Stimulated activated naive CD4-positive, alpha-beta T cell treated with Interleukin-2 at 50 U/mL for 16 hours (primary cell): ENCODE measurements around the gene AURKAIP1.
A peak's percentile ranks its signal among the peaks of the same experiment; 100 is the strongest.

Source experiments
- DNase-seq: peaks from one replicate; lab custom pipeline; 2025; lab: John Stamatoyannopoulos, UW

Gene AURKAIP1

GRCh38 chr1:1333551-1334241, 41.3 kb downstream of the AURKAIP1 start:
- DNase-seq: no peak

DNA sequence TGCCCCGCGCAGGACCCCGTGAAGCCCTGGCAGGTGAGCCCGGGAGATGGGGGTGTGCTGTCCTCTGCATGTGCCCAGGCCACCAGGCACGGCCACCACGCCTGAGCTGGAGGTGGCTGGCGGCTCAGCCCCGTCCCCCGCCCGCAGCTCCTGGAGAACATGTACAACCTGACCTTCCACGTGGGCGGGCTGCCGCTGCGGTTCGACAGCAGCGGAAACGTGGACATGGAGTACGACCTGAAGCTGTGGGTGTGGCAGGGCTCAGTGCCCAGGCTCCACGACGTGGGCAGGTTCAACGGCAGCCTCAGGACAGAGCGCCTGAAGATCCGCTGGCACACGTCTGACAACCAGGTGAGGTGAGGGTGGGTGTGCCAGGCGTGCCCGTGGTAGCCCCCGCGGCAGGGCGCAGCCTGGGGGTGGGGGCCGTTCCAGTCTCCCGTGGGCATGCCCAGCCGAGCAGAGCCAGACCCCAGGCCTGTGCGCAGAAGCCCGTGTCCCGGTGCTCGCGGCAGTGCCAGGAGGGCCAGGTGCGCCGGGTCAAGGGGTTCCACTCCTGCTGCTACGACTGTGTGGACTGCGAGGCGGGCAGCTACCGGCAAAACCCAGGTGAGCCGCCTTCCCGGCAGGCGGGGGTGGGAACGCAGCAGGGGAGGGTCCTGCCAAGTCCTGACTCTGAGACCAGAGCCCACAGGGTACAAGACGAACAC, 42.1 kb downstream of the AURKAIP1 start:
- DNase-seq: no peak

- no peak for DNase-seq
Observed at GRCh38 chr1:1332031-1332755, 42.8 kb downstream of the AURKAIP1 start.

DNA sequence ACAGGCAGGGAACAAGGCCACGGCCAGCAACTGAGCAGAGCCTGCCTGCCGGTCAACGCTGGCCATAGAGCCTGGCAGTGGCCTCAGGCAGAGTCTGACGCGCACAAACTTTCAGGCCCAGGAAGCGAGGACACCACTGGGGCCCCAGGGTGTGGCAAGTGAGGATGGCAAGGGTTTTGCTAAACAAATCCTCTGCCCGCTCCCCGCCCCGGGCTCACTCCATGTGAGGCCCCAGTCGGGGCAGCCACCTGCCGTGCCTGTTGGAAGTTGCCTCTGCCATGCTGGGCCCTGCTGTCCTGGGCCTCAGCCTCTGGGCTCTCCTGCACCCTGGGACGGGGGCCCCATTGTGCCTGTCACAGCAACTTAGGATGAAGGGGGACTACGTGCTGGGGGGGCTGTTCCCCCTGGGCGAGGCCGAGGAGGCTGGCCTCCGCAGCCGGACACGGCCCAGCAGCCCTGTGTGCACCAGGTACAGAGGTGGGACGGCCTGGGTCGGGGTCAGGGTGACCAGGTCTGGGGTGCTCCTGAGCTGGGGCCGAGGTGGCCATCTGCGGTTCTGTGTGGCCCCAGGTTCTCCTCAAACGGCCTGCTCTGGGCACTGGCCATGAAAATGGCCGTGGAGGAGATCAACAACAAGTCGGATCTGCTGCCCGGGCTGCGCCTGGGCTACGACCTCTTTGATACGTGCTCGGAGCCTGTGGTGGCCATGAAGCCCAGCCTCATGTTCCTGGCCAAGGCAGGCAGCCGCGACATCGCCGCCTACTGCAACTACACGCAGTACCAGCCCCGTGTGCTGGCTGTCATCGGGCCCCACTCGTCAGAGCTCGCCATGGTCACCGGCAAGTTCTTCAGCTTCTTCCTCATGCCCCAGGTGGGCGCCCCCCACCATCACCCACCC, 43.7 kb downstream of the AURKAIP1 start, which contains the start of gene TAS1R3:
TSS of gene TAS1R3 (plus strand) at position 213 of the 898 bp plus-strand sequence. CDS start at position 279, 66 bp downstream.
- DNase-seq: no peak

DNA sequence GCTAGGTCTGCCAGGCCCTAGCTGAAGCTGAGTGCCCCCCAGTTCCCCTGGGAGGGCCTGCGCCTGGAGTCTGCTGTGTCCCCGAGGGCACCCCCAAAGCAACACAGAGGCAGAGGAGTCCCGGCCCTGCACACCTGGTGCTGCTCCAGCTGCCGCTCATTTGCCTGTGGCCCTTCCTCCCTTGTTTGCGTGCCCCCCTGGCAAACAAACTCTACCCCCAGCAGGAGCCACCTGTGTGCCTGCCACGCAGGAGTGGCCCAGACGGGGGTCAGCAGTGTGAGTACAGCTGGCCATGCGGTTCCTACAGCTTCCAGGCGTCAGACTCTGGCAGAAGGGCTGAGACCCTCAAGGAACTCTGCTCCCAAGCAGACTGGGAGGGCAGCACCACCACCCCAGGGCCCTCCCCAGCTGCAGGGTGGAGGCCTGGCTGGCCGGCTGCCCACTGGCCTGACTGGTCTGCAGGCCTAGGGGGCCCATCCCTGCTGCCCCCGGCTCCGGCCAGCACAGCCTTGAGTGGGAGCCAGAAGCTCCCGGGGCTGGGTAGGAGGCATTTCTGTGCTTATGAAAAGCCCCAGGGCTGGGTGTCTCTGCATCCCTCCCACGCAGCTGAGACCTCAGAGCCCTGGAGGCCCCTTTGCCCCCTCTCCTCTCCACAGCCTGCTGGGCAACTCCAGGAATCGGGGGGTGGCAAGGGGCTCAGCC, 44.5 kb downstream of the AURKAIP1 start:
- no peak for DNase-seq

DNA sequence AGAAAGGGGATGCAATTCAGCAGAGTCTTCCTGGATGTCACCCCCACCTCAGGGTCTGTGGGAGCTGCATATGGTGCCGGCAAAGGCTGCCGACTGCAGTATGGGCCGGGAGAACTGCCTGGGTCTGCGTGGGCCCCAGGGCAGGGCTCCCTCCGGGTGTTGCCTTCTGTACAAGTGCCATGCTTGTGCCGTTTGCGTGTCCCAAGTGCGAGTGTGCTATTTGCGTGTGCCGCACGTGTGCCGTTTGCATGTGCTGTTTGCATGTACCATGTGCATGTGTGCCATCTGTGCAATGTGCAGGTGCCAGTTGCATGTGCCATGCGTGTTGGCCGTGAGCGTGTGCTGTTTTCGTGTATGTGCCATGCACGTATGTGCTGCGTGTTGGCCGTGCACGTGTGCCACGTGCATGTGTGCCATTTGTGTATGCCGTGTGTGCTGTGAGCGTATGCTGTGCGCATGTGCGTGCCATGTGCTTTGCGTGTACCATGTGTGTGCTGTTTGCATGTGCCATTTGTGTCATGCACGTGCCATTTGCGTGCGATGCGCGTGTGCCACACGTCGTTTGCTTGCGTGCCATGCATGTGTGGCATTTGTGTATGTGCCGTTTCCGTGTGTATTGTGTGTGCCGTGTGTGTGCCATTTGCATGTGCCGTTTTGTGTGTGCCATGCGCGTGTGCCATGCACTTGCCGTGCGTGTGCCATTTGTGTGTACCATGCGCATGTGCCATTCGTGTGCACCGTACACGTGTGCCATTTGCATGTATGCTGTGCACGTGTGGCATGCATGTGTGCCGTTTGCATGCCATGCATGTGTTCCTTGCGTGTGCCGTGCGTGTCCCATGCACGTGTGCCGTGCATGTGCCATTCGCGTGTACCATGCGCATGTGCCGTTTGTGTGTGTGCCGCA, 45.5 kb downstream of the AURKAIP1 start:
- DNase-seq: no peak

DNA sequence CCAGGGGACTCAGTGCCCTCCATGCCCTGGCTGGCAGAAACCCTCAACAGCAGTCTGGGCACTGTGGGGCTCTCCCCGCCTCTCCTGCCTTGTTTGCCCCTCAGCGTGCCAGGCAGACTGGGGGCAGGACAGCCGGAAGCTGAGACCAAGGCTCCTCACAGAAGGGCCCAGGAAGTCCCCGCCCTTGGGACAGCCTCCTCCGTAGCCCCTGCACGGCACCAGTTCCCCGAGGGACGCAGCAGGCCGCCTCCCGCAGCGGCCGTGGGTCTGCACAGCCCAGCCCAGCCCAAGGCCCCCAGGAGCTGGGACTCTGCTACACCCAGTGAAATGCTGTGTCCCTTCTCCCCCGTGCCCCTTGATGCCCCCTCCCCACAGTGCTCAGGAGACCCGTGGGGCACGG, 46.8 kb downstream of the AURKAIP1 start:
- DNase-seq: no peak

DNA sequence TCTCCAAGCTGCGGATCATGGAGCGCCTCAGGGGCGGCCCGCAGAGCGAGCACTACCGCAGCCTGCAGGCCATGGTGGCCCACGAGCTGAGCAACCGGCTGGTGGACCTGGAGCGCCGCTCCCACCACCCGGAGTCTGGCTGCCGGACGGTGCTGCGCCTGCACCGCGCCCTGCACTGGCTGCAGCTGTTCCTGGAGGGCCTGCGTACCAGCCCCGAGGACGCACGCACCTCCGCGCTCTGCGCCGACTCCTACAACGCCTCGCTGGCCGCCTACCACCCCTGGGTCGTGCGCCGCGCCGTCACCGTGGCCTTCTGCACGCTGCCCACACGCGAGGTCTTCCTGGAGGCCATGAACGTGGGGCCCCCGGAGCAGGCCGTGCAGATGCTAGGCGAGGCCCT, 47.7 kb downstream of the AURKAIP1 start:
- no peak for DNase-seq

DNA sequence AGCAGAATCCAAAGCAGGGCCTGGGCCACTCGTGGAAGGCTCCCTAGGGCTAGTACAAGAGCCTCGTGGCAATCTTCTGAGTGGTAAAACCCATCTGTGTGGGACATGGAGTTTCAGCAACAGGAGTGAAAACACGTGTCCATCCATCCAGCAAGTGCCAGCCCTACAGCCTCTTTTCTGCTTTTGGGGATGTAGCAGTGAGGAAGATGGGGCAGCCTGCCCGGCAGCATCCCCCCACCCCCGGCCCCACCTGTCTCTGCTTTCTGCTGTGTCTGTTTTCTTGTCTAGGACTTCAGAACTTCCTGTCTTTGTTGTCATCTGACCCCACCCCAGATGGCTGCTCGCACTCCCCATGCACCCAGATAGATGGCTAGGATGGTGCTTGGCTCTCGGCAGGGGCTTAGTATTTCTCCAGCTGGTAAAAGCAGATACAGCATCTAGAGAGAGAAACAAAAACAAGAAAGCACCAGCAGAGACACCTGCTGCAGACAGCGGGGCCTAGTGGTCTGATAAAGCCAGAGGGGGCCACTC, 48.9 kb downstream of the AURKAIP1 start:
- no peak for DNase-seq

GRCh38 chr1:1325288-1326074, 49.5 kb downstream of the AURKAIP1 start:
- DNase-seq: no peak

GRCh38 chr1:1324524-1325287, 50.3 kb downstream of the AURKAIP1 start, which contains the start of the genes CPTP and INTS11:
TSS of gene CPTP (plus strand) at chr1:1324802. CDS start at chr1:1326911, 2,109 bp downstream.
TSS of gene INTS11 (minus strand) at chr1:1324660. CDS start at chr1:1324608, 52 bp downstream.
- DNase-seq: peak; percentile 93

- no peak for DNase-seq
Observed at GRCh38 chr1:1324084-1324523, 50.9 kb downstream of the AURKAIP1 start.
